OCI-LY3 (cell line): Measurements from ENCODE around the gene GPATCH8.

Source experiments
- H2AFZ ChIP-seq: fragments of 200-600, 300-600 bp; shearing (Covaris generic); 2 replicates; pipeline ENCODE4 v1.6.0; 2014; ENCODE audit warnings: antibody characterized with exemption, low read depth, low read length
- H3K27ac ChIP-seq: fragments of 200-600, 300-600 bp; sonication (generic); 2 replicates; pipeline ENCODE4 v1.5.1; 2014; ENCODE audit warnings: mild to moderate bottlenecking, low read length, moderate library complexity, mixed read lengths
- H3K27me3 ChIP-seq: fragments of 200-600, 300-600 bp; sonication (generic); 2 replicates; pipeline ENCODE4 v1.6.1; 2014; ENCODE audit warnings: low read depth, low read length, mixed read lengths
- H3K36me3 ChIP-seq: fragments of 200-600, 300-600 bp; sonication (generic); replicated peaks from 2 replicates; pipeline ENCODE3; 2014; ENCODE audit warnings: low read depth, low read length, mixed read lengths
- H3K4me1 ChIP-seq: fragments of 300-600, 200-600 bp; sonication (generic); 2 replicates; pipeline ENCODE4 v1.6.1; 2014; ENCODE audit warnings: low read length, mixed read lengths
- H3K4me2 ChIP-seq: fragments of 200-600, 300-600 bp; sonication (generic); 2 replicates; pipeline ENCODE4 v1.6.1; 2014; ENCODE audit warnings: low read length, mixed read lengths
- H3K4me3 ChIP-seq: fragments of 300-600, 200-600 bp; sonication (generic); 2 replicates; pipeline ENCODE4 v1.5.1; 2014; ENCODE audit warnings: antibody characterized with exemption, mild to moderate bottlenecking, low read length, moderate library complexity
- H3K79me2 ChIP-seq: fragments of 300-600, 200-600 bp; shearing (Covaris generic); 2 replicates; pipeline ENCODE4 v1.6.1; 2014; ENCODE audit warnings: mild to moderate bottlenecking, low read length, mixed read lengths
- H3K9ac ChIP-seq: fragments of 300-600, 200-600 bp; shearing (Covaris generic); 2 replicates; pipeline ENCODE4 v1.6.0; 2014; ENCODE audit warnings: mild to moderate bottlenecking, low read length, moderate library complexity
- H3K9me3 ChIP-seq: fragments of 200-600, 300-600 bp; shearing (Covaris generic); 2 replicates; pipeline ENCODE4 v1.6.1; 2014; ENCODE audit warnings: low read length, mixed read lengths; ENCODE audit not compliant: insufficient read depth
- H4K20me1 ChIP-seq: fragments of 200-600, 300-600 bp; sonication (generic); 2 replicates; pipeline ENCODE4 v1.6.1; 2016; ENCODE audit warnings: low read length, mixed read lengths; ENCODE audit not compliant: insufficient read depth
- EZH2phosphoT487 ChIP-seq: fragments of 200-600 bp; shearing (Covaris generic); IDR thresholded peaks from 2 replicates; pipeline ENCODE4 v1.6.1; 2018; ENCODE audit warnings: antibody characterized with exemption, mixed run types, low read depth
- TF ChIP-seq, protein P1 (sequence below): fragments of 200-600, 300-600 bp; sonication (generic); IDR thresholded peaks from 2 replicates; pipeline ENCODE4 v1.5.1; 2014; ENCODE audit warnings: antibody characterized with exemption, low read length, low read depth

The GPATCH8 gene

DNA sequence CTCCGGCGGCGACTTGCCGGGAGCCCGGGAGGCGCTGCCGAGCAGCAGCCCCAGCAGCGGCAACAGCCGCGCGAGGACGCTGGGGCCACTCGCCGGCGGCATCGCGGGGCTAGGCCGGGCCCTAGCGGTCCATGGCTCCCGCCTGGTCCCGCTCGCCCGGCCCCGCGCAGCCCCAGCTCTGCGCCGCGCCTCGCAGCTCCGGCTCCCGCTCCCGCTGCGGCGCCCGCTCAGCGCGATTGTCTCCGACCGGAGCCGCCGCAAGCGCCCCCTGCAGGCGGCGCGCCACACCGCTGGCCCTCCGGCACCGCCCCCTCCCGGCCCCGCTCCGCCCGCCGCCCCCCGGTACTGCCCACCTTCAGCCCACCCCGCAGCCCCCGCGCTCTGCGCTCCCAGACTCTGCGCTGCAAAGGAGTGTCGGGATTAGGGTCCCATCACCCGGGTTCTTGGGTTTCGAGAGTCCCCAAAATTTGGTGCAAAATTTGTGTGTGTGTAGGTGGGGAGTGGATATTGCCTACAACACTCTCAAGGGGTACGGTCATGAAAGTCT lies 139.5 kb downstream of the GPATCH8 start, which contains the start of gene FAM171A2:
TSS of gene FAM171A2 (minus strand) at position 241 of the 547 bp plus-strand sequence. CDS start at position 102, 139 bp downstream.
- Histone ChIP-seq H3K27me3 (peaks cover 19% of the 10 kb centered on the region), H3K9ac (peak within 1 kb of the TSS; percentile 86), H3K4me2 (peak within 1 kb of the TSS; percentile 93), H2AFZ (peak within 1 kb of the TSS; percentile 73), H3K79me2 (no peaks in the 10 kb centered on the region), H3K27ac (no peak within 1 kb of the TSS), H3K4me3 (peak within 1 kb of the TSS; percentile 93), H4K20me1 (no peaks in the 10 kb centered on the region), H3K36me3 (no peaks in the 10 kb centered on the region), H3K4me1 (peaks cover 7% of the 10 kb centered on the region), H3K9me3 (no peaks in the 10 kb centered on the region)
- no peak for TF ChIP-seq EZH2phosphoT487
- TF ChIP-seq, protein P1, sequence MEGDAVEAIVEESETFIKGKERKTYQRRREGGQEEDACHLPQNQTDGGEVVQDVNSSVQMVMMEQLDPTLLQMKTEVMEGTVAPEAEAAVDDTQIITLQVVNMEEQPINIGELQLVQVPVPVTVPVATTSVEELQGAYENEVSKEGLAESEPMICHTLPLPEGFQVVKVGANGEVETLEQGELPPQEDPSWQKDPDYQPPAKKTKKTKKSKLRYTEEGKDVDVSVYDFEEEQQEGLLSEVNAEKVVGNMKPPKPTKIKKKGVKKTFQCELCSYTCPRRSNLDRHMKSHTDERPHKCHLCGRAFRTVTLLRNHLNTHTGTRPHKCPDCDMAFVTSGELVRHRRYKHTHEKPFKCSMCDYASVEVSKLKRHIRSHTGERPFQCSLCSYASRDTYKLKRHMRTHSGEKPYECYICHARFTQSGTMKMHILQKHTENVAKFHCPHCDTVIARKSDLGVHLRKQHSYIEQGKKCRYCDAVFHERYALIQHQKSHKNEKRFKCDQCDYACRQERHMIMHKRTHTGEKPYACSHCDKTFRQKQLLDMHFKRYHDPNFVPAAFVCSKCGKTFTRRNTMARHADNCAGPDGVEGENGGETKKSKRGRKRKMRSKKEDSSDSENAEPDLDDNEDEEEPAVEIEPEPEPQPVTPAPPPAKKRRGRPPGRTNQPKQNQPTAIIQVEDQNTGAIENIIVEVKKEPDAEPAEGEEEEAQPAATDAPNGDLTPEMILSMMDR = peak; percentile 45

DNA sequence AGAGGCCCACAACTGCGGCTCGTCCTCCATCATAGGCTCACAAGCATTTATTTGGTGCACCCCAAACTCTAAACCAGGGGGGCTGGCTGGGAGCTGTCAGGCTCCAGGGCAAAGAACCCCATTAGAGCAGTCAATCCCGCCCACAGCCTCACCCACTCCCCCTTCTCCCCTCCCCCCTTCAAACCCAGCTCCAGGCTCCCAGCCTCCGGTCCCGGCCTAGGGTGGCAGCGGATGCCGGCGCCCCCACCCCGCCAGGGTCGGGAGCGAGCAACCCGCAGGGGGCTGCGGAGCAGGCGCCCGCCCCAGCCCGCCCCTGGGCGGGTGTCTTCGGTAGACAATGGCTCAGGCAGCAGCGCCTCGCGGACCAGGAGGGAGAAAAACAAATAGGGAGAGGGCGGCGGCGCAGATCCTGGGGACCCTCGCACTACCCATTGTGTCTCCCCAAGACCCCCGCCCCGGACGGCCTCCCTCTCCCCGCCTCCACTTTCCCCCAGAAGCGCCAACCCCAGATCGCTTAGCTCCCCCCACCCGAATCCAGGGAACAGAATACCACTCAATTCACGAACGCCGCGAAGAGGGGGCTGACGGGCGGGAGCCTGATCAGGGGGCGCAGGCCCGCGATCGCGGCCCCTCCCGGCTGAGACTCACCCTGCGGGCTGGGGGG lies 140.1 kb downstream of the GPATCH8 start:
- H3K79me2 ChIP-seq = no peaks in the 10 kb centered on the region
- peak overlapping the region; percentile 73 for H2AFZ ChIP-seq
- peak overlapping the region; percentile 93 for H3K4me3 ChIP-seq
- H3K4me2 ChIP-seq = peak overlapping the region; percentile 93
- H3K36me3 ChIP-seq = no peaks in the 10 kb centered on the region
- peaks cover 19% of the 10 kb centered on the region for H3K27me3 ChIP-seq
- no peaks in the 10 kb centered on the region for H4K20me1 ChIP-seq
- no peaks in the 10 kb centered on the region for H3K9me3 ChIP-seq
- peaks cover 7% of the 10 kb centered on the region for H3K4me1 ChIP-seq
- TF ChIP-seq EZH2phosphoT487 = no peak
- TF ChIP-seq, protein P1 = no peak
- peak overlapping the region; percentile 86 for H3K9ac ChIP-seq
- no peak overlapping the region for H3K27ac ChIP-seq

DNA sequence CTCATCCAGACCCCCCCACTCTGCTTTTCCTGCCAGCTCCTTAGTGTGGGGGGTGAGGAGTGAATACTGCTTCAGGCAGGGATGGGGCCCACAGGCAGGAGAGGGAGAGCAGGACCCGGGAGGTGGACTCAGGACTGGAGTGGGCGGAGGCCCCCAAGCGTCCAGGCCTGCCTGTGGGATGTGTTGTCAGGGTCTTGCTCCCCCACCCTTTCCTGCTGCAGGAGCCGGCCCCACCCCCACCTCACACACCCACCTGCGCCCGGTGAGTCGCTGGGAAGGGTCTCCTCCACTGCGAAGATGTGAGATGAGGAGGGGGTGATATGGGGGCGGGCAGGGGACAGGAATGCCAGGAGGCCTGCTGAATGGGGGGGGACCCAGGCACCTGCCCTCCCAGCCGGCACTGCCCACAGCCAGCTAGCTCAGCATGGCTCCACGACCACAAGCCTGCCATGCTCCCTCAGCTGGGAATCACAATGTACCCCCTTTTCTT lies 140.7 kb downstream of the GPATCH8 start:
- Histone ChIP-seq H3K4me2 (peak overlapping the region; percentile 93), H3K79me2 (no peaks in the 10 kb centered on the region), H3K4me1 (peaks cover 7% of the 10 kb centered on the region), H3K27me3 (peaks cover 18% of the 10 kb centered on the region), H3K36me3 (no peaks in the 10 kb centered on the region), H3K27ac (no peak overlapping the region), H3K9me3 (no peaks in the 10 kb centered on the region), H3K9ac (peak overlapping the region; percentile 86), H3K4me3 (peak overlapping the region; percentile 93), H2AFZ (no peak overlapping the region), H4K20me1 (no peaks in the 10 kb centered on the region)
- TF ChIP-seq, protein P1 = no peak
- no peak for TF ChIP-seq EZH2phosphoT487
